Activated CD8-positive, alpha-beta memory T cell treated with anti-CD3 and anti-CD28 coated beads for 48 hours (primary cell): ENCODE data around the gene TMEM239.
"Not testable (repeated sequence)": the region's sequence is repeated elsewhere in the genome, so short reads cannot be mapped to it uniquely, and the experiment has no call there.

Experiments
- DNase-seq, 3 experiments: peaks; one replicate each; pipeline ENCODE4 v3.0.0-alpha.2; 2020; ENCODE audit warnings: low read depth in 2 of 3, low spot score in 2 of 3

TMEM239 gene

GRCh38 chr20:2799688-2800520 is 16.3 kb upstream of the TMEM239 start:
- no peak for DNase-seq

DNA sequence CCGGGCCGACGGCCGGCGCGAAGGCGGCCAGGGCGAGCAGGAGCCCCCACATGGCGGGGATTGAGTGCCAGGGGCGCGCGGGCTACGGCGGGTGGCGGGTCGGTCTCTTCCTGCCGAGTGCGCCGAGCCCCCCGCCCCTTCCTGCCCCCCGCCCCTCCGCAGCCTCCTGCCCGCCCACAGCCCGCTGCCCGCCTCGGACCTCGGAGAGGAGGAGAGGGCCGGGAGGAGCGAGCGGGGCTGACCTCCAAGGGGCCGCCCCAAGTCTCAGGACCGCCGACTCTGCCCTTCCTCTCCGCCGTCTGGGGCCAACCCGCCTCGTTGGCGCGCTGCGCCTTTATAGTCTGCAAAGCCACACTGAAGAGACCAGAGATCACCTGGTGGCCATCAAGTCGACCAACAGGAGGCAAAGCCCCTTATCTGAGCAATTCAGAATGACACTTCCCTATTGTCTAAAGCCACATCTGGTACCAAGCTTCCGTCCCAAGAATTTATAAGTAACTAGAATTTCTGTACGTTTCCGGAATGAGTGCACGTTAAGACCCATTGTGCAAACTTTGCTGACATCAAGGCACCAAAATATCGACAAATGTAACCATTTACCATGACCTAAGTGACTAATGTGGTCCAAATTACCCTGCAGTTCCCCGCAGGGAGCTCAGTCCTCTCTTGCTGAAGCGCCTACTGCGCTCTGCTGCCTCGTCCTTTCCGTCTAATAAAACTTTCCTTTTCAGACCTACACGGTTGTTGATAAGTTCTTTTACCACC is 15.5 kb upstream of the TMEM239 start, which contains the start of gene CPXM1:
Gene CPXM1 (minus strand): TSS at position 107 of the 765 bp plus-strand sequence. CDS start 55 bp downstream, at position 52.
- DNase-seq = no peak

DNA sequence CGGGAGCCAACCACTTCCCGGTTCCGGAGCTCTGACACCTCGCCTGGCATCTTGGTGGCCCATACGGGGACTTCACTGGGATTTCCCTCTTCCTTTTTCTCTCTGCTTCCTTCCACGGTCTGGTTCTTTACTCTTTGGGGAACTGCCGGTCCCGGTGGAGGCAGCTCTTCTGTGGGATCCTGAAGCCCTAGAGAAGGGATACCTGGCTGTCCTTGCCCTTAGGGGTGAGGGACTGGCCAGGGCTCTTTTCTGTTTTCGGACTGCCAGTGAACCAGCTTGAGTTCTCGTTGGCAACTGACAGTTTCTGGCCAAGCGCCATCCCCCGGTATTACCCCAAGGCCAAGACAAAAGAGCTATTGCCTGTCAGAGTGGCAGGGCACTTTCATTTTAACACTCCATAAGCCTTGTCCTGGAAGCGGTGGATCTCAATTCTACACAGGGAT is 14.9 kb upstream of the TMEM239 start:
- DNase-seq = no peak

DNA sequence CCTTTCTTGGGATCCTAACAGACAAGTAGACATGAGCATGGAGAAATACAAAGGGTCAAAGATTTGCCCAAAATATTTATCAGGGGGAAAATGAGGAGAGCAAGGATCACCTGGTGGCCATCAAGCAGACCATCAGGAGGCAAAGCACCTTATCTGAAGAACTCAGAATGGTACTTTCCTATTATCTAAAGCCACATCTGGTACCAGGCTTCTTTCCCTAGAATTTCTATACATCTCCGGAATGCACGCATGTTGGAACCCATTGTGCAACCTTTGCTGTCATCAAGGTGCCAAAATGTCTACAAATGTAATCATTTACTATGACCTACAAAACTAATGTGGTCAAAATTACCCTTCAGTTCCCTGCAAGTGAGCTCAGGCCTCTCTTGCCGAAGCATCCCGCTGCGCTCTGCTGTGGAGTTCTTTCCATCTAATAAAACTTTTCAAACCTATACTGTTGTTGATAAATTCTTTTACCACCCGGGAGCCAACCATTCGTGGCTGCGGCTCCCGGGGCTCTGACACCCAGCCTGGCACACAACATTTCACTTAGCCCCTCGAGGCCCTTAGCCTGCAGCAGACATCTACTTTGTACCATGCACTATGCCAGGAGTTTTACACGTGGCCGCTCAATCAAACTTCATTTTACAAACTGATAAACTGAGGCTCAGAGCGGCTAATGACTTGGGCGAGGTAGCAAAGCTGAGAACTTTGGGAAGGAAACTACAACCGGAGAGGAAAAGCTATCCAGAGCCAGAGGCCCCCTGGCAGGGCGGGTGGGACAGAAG is 11.9 kb upstream of the TMEM239 start:
- no peak for DNase-seq

- no peak for DNase-seq
These were observed 11.1 kb upstream of the TMEM239 start for GRCh38 chr20:2804852-2805688.

DNA sequence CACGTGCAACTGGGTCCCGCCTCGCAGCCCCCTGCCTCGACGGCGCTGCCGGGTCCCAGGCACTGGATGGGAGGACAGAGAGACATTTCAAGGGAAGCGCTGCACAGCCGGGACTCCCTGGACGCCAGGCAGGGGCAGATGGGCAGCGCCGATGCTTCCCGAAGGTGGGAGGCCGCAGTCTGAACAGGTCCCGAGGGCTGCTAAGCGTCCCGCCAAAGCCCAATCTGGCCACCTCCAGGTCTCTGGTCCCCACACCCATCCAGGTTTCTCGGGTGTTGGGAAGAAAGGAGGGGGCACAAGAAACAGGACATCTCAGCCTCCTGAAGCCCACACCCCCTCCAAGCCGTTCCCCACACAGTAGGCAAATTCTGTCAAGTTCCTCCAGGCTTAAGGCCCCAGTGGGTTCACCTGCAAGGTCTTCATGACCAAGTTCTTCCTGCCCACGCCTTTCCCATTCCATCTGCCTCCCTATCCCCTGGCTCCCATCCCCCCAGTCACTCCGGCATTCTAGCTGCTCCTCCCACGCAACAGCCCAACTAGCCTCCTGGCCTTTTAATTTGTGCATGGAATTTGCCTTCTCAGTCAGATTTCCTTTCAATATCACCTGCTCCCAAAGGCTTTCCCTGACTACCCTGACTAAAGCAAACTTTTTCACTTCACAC is 10.3 kb upstream of the TMEM239 start:
- no peak for DNase-seq

GRCh38 chr20:2806351-2806701 is 9.8 kb upstream of the TMEM239 start:
- no peak for DNase-seq

- no peak for DNase-seq
These were observed 9.1 kb upstream of the TMEM239 start for GRCh38 chr20:2807019-2807418.

DNA sequence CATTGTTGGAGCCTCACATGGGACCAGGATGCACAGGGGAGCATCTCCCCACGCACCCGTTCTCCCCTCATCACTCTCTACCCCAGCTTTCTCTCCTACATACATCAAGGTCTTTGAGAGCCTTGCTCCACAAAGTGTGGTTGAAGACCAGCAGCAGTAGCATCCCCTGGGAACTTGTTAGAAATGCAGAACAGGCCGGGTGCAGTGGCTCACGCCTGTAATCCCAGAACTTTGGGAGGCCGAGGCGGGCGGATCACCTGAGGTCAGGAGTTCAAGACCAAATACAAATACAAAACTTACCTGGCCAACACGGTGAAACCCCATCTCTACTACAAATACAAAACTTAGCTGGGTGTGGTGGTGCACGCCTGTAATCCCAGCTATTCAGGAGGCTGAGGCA is 8.2 kb upstream of the TMEM239 start:
- not testable (repeated sequence) for DNase-seq

DNA sequence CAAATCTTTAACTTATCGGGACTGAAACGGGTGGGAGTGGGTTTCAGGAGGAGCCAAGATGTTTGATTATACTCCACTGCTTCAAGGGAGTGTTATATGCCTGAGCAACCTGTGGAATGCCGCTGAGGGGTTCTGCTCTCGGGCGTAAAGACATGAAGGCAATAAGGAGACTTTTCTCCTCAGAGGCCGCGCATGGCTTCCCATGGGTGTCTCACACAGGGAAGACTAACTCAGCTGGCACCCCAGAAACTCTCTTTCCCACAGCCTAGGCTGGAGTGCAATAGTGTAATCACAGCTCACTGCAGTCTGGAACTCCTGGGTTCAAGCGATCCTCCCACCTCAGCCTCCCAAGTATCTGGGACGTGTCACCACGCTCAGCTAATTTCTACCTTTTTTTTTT is 6.5 kb upstream of the TMEM239 start:
- no peak for DNase-seq

GRCh38 chr20:2812189-2812588 is 4.0 kb upstream of the TMEM239 start:
- DNase-seq = no peak

DNA sequence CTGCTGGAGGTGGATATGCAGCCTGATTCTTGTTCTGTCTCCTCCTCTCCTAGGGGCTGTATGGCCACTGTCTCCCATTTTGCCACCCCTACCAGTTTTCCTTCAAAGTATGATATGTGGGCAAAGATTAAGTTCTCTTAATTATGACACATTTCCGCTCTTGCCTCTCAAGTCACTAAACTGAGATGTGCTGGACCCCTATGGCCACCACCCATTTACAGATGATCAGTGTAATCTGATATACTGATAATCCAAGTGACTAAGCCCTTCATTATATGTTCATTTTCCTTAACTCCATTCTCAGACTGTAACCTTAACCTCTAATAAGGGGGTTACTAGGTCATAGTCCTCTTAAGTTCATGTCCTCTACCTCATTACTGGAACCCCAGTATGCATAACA is 2.1 kb upstream of the TMEM239 start:
- DNase-seq = no peak

GRCh38 chr20:2814587-2815051 is 1.5 kb upstream of the TMEM239 start, which contains the start of gene C20orf141:
Gene C20orf141, plus strand, starts transcription at chr20:2814987. Its CDS starts 198 bp downstream, at chr20:2815185.
- no peak for DNase-seq

DNA sequence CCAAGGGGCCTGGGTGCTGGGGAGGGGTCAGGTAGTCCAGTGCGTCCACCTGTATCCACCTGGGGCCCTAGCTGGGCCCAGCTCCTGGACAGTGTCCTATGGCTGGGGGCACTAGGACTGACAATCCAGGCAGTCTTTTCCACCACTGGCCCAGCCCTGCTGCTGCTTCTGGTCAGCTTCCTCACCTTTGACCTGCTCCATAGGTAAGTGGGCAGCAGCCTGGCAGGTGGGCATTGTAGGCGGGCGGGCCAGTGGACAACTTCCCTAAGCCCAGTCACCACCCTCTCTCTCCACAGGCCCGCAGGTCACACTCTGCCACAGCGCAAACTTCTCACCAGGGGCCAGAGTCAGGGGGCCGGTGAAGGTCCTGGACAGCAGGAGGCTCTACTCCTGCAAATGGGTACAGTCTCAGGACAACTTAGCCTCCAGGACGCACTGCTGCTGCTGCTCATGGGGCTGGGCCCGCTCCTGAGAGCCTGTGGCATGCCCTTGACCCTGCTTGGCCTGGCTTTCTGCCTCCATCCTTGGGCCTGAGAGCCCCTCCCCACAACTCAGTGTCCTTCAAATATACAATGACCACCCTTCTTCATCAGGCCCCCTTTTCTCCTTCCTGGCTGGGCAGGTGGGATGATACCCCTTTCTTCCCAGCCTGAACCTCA is 793 bp upstream of the TMEM239 start:
- DNase-seq = no peak

- no peak for DNase-seq
These were observed 598 bp downstream of the TMEM239 start for GRCh38 chr20:2816583-2817340.

DNA sequence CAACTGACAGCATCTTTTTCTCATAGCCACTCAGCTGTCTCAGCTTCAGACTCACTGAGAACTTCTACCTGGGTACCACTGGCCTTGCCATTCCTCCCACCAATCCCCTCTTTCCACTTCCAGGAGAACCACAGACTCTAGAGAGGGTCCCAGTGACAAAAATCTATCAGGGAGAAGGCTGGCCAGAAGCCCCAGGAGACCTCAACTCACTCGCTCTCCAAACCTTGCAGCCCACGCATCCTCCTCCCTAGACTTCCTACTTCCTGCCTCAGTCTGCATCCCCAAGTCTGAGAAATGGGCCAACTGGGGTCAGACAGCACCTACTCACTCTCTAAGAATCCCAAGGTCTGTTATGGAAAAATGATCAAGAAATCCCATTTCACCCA is 1.2 kb downstream of the TMEM239 start:
- no peak for DNase-seq

- no peak for DNase-seq
These were observed 1.9 kb downstream of the TMEM239 start for GRCh38 chr20:2817891-2818595.
